Ramos (cell line): ENCODE data around the gene SLC38A3.

Experiments used
- in situ Hi-C: fragments of 300-500 bp; cut with MboI; formaldehyde crosslinking; loops from one replicate; pipeline ENCODE4 v1.14.3; 2022; ENCODE audit warnings: low sequenced_read_pairs; ENCODE audit not compliant: unreplicated experiment

Gene SLC38A3

DNA sequence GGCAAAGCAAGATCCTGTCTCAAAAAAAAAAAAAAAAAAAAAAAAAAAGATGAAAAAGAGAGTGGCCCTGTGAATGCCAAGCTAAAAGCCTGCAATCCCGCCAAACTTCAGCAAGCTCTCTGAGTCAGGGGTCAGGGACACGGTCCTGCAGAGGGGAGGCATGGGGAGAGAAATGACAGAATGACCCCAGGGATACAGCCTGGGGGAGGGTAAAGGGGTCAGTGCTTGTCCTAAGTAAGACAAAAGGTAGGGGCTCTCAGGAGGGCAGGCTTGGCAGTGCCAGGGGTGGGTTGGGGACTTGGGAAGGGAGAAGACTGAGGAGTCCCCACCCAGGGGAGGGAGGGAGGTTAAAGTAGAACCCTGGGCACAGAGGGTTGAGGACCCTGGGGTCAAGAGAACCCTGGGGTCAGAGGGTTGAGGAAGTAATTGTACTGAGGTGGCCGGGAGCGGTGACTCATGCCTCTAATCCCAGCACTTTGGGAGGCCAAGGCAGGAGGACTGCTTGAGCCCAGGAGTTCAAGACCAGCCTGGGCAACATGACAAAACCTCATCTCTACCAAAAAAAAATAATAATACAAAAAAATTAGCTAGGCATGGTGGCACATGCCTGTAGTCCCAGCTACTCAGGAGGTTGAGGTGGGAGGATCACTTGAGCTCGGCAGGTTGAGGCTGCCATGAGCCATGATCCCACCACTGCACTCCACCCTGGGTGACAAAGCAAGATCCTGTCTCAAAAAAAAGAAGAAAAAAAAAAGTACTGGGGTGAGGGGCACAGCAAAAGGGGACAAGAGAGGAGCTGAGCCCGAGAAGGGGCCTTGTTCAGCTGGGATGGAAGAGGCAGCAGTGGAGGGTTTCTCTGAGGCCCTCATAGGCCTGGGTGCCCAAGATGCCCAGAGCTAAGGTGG lies 58.7 kb downstream of the SLC38A3 start:
- in situ Hi-C loops, result no loop called here

- in situ Hi-C loops, result no loop called here
These were observed 59.4 kb downstream of the SLC38A3 start for GRCh38 chr3:50264383-50264963.

- in situ Hi-C loops, result no loop called here
These were observed 60.0 kb downstream of the SLC38A3 start for GRCh38 chr3:50264964-50265485.

DNA sequence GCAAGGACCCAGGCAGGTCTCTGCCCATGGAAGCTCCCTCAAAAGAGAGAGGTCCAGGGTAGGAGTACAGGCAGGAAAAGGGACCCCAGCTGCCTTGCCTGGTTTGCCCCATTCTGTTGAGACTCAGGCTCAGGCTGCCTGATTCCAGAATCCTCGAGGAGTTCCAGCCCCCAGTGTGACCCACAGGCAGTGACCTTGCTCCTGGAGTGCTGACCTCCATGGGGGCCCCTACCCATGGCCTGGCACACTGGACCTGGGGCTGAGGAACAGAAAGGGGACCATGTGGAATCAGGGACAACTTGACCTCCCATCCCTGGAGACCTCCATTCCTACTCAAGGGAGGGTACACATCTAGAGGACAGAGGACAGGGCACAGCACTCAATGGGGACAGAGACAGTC lies 60.5 kb downstream of the SLC38A3 start:
- in situ Hi-C loops, result no loop called here

DNA sequence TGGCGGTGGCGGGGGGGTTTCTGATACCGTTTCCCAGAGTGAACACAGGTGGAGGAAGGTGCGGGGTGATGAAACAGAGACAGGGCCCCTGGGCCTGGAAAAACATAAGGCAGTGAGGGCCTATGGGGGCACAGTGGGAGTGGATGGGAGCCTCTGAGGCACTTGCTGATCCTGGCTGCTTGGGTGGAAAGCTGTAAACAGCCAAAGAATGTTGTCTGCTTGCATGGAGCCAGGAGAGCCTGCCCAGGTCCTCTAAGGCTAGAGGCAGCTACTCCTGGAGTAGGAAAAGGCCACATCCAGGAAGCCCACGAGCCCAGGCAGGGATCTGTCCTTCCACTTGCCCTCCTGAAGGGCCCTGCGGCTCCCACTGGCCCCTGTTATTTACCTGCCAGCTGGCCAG lies 60.9 kb downstream of the SLC38A3 start:
- in situ Hi-C loops, result no loop called here

GRCh38 chr3:50266836-50267235 lies 61.8 kb downstream of the SLC38A3 start:
- in situ Hi-C loops, result no loop called here

- in situ Hi-C loops, result no loop called here
These were observed 62.3 kb downstream of the SLC38A3 start for GRCh38 chr3:50267280-50267913.

GRCh38 chr3:50268276-50268675 lies 63.2 kb downstream of the SLC38A3 start:
- in situ Hi-C loops, result no loop called here

DNA sequence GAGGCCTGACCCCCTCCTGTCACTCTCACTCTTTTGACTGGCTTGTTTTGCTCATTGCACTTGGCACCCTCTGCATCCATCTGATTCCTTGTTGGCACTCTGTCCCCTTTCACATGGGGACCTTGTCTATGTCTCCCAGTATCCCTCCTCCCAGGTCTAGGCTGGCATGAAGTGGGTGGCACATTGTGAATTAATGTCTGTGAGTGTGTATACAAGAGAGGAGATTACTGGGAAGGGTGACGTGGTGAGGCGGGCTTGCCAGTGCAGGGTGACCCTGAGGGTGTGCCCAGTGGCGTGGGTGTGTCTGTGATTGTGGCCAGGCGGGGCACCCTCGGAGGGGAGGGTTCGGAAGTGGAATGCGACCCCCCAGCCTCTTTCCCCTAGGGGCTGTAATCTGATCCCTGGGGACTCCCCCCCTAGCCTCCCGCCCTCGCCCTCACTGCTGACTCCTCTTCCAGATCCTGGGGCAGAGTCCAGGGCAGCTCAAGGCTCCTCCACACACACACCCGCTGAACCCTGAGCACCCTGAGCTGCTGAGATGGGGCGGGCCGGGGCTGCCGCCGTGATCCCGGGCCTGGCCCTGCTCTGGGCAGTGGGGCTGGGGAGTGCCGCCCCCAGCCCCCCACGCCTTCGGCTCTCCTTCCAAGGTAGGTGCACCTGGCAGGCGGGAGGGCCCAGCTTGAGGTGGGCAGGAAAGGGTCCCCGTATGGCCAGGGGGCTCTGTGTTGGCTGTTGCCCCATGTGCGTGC lies 63.8 kb downstream of the SLC38A3 start, which contains the start of gene SEMA3B:
Gene SEMA3B (plus strand): TSS at position 445 of the 749 bp plus-strand sequence. CDS start 94 bp downstream, at position 539.
- in situ Hi-C loops, result no loop called here

GRCh38 chr3:50269460-50269859 lies 64.4 kb downstream of the SLC38A3 start:
- in situ Hi-C loops, result no loop called here

DNA sequence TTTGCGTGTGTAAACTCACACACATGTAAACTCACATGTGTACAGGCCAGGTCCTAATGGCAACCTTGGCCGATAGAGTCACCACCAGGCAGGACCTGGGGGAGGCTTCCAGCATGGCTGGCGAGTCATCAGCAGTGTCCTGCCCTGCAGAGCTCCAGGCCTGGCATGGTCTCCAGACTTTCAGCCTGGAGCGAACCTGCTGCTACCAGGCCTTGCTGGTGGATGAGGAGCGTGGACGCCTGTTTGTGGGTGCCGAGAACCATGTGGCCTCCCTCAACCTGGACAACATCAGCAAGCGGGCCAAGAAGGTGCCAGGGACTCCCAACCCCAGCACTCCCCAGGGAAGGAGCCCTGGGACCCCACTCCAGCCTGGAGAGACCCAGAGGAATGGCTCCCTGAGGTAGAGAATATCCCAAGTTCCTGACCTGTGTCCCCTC lies 64.9 kb downstream of the SLC38A3 start:
- in situ Hi-C loops, result loop anchor here (5.0 kb wide), 1 partner anchor 78 kb away; the partner anchor contains the start of gene GNAT1

DNA sequence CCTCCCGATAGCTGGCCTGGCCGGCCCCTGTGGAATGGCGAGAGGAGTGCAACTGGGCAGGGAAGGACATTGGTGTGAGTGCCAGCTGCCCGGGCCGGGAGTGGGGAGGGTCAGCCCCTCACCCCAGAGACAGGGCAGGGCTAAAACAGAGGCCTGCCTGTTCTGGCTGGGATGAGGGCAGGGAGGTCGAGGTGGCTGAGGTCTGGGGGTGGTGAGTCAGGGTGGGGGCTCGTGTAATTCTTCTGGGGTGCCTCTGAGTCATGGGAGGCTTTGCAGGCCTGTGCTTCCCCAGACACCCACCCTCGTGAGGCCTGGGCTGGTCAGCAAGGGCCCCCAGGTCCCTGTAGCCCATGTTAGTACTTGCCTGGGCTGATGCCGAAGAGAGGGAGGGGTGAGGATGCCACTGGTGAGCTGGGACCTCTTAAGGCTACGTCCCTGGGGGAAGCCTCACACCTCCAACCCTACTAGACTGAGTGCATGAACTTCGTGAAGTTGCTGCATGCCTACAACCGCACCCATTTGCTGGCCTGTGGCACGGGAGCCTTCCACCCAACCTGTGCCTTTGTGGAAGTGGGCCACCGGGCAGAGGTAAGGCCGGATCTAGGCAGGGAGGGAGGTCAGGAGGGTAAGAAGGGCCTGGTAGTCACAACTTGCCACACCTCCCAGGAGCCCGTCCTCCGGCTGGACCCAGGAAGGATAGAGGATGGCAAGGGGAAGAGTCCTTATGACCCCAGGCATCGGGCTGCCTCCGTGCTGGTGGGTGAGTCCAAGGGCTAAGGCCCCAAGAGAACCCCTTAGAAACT lies 65.6 kb downstream of the SLC38A3 start:
- in situ Hi-C loops, result loop anchor here (5.0 kb wide), 1 partner anchor 78 kb away; the partner anchor contains the start of gene GNAT1
